GM12878 (cell line): ENCODE results near the gene ACACB. TPM values are rescaled to one million over a fixed set of nuclear protein-coding genes. Genes with fewer than 3 reads are reported as not detected.

ENCODE experiments used
- ATAC-seq: fragments of 200-7000 bp; cut with Tn5 transposase; 3 replicates; pipeline ENCODE4 v1.9.1; 2020; ENCODE audit warnings: mild to moderate bottlenecking, moderate library complexity
- BruUV-seq: library from RNA; stranded (reverse); fragments of 400-500 nt; replicated peaks from 2 replicates; lab custom pipeline; 2021; lab: Mats Ljungman, UMichigan
- CTCF ChIA-PET: fragments of 300-600 bp; sonication (Branson Sonifier 250); formaldehyde crosslinking; extraction: SDS; loops from one replicate; lab custom pipeline; 2021; ENCODE audit warnings: inconsistent platforms; lab: Yijun Ruan, JAX
- POLR2A ChIA-PET: fragments of 350-600 bp; formaldehyde crosslinking; extraction: SDS; loops from one replicate; lab custom pipeline; 2021; ENCODE audit warnings: inconsistent platforms; lab: Charles Lee
- RAD21 ChIA-PET: fragments of 300-600 bp; sonication (Branson Sonifier 250); formaldehyde crosslinking; loops from one replicate; lab custom pipeline; 2023; ENCODE audit warnings: antibody characterized with exemption; ENCODE audit not compliant: unreplicated experiment; lab: Charles Lee
- SMC1A ChIA-PET: fragments of 300-600 bp; sonication (Branson Sonifier 250); formaldehyde crosslinking; loops from one replicate; lab custom pipeline; 2023; ENCODE audit not compliant: unreplicated experiment, uncharacterized antibody; lab: Charles Lee
- DNase-seq: peaks from one replicate; pipeline ENCODE4 v3.0.0-alpha.2; 2011; ENCODE audit warnings: low read depth, low spot score
- FAIRE-seq: peaks from 3 replicates; lab custom pipeline; 2011; peaks lifted over from hg19 to GRCh38; lab: Jason Lieb, UNC
- H2AFZ ChIP-seq: 2 replicates; pipeline ENCODE4 v1.6.0; 2011; ENCODE audit warnings: low read depth, low read length, control low read depth; ENCODE audit not compliant: control insufficient read depth
- H3K27ac ChIP-seq: 2 replicates; pipeline ENCODE4 v1.5.1; 2011; ENCODE audit warnings: control low read depth; ENCODE audit not compliant: control insufficient read depth, insufficient read depth
- H3K27me3 ChIP-seq, 2 experiments: replicated peaks in 1 of 2; 2 replicates each; pipeline versions ENCODE4 v1.6.0 to v1.6.1; 2011; ENCODE audit warnings: low read length in 1 of 2; ENCODE audit not compliant: control insufficient read depth in 2 of 2, insufficient read depth in 2 of 2
- H3K36me3 ChIP-seq, 2 experiments: 2 replicates each; pipeline ENCODE4 v1.5.1; 2011; ENCODE audit warnings: low read length in 1 of 2; ENCODE audit not compliant: control insufficient read depth in 2 of 2, insufficient read depth in 2 of 2
- H3K4me1 ChIP-seq: 2 replicates; pipeline ENCODE4 v1.6.1; 2011; ENCODE audit warnings: mild to moderate bottlenecking, low read length, moderate library complexity, mixed read lengths; ENCODE audit not compliant: control insufficient read depth, insufficient read depth
- H3K4me2 ChIP-seq: 2 replicates; pipeline ENCODE4 v1.6.0; 2011; ENCODE audit warnings: control low read depth; ENCODE audit not compliant: control insufficient read depth, insufficient read depth
- H3K4me3 ChIP-seq: fragments of 200-600 bp; sonication (generic); 2 replicates; pipeline ENCODE4 v1.5.1; 2016
- H3K79me2 ChIP-seq: 2 replicates; pipeline ENCODE4 v1.6.0; 2011; ENCODE audit warnings: low read length; ENCODE audit not compliant: control insufficient read depth, insufficient read depth
- H3K9ac ChIP-seq: 2 replicates; pipeline ENCODE4 v1.8.0; 2011; ENCODE audit warnings: low read length, control low read depth, mixed read lengths; ENCODE audit not compliant: control insufficient read depth, insufficient read depth
- H3K9me3 ChIP-seq: replicated peaks from 3 replicates; pipeline ENCODE4 v1.5.1; 2011; ENCODE audit warnings: mild to moderate bottlenecking, low read length; ENCODE audit not compliant: control insufficient read depth, insufficient read depth
- H4K20me1 ChIP-seq: 2 replicates; pipeline ENCODE4 v1.6.0; 2011; ENCODE audit not compliant: control insufficient read depth, insufficient read depth
- ATF2 ChIP-seq: IDR thresholded peaks from 2 replicates; pipeline ENCODE4 v1.6.1; 2012; ENCODE audit warnings: low read length, inconsistent platforms
- CHD4 ChIP-seq: fragments of 200-600 bp; sonication (generic); IDR thresholded peaks from 2 replicates; pipeline ENCODE4 v1.6.1; 2016; ENCODE audit warnings: mild to moderate bottlenecking
- CREM ChIP-seq: IDR thresholded peaks from 2 replicates; pipeline ENCODE4 v1.6.1; 2014; ENCODE audit warnings: antibody characterized with exemption, low read depth
- ESRRA ChIP-seq: IDR thresholded peaks from 2 replicates; pipeline ENCODE4 v1.6.1; 2012; ENCODE audit warnings: mild to moderate bottlenecking, low read length, improper control_type of control experiment
- NFYA ChIP-seq: IDR thresholded peaks from 2 replicates; pipeline ENCODE4 v1.6.1; 2011; ENCODE audit warnings: low read depth, mild to moderate bottlenecking, low read length, improper control_type of control experiment, borderline replicate concordance
- RB1 ChIP-seq: fragments of 450-650 bp; formaldehyde crosslinking; IDR thresholded peaks from 2 replicates; pipeline ENCODE4 v1.6.1; 2017; ENCODE audit warnings: mild to moderate bottlenecking, borderline replicate concordance
- SIX5 ChIP-seq: IDR thresholded peaks from 2 replicates; pipeline ENCODE4 v1.6.1; 2011; ENCODE audit warnings: mild to moderate bottlenecking, low read depth, low read length, moderate library complexity; ENCODE audit not compliant: severe bottlenecking
- SUPT20H ChIP-seq: IDR thresholded peaks from 2 replicates; pipeline ENCODE4 v1.6.1; 2011; ENCODE audit warnings: low read depth, mild to moderate bottlenecking, low read length, moderate library complexity, borderline replicate concordance; ENCODE audit not compliant: control insufficient read depth
- WRNIP1 ChIP-seq: IDR thresholded peaks from 2 replicates; pipeline ENCODE4 v1.6.1; 2011; ENCODE audit warnings: low read depth, low read length, improper control_type of control experiment, borderline replicate concordance
- ZSCAN29 ChIP-seq: fragments of 450-650 bp; IDR thresholded peaks from 2 replicates; pipeline ENCODE4 v1.6.1; 2017; ENCODE audit warnings: mild to moderate bottlenecking, moderate library complexity
- WGBS: methylation state at CpG from one replicate; pipeline ENCODE4 v1.1.6; 2016; ENCODE audit warnings: low lambda C conversion rate; ENCODE audit not compliant: insufficient replicate concordance, insufficient coverage; ENCODE audit errors: missing lambda C conversion rate; 5-methylcytosine and 5-hydroxymethylcytosine counted together
- in situ Hi-C: fragments of 300-500 bp; cut with MboI; formaldehyde crosslinking; loops from 9 replicates; pipeline ENCODE4 v1.14.3; 2018; ENCODE audit warnings: mixed read lengths
- intact Hi-C: fragments of 100-400 bp; cut with micrococcal nuclease; formaldehyde crosslinking; loops from one replicate; pipeline ENCODE4 v1.14.2; 2022; ENCODE audit not compliant: unreplicated experiment
- polyA plus RNA-seq, 11 experiments: library from polyadenylated mRNA; depleted of rRNA in 4 of 11; unstranded in 6 of 11; stranded (reverse) in 5 of 11; fragments of >200 nt; fragmentation: Nextera tagmentation in 4 of 11; fragmentation: Illumina TruSeq in 1 of 11; extraction: Ambion mirVana in 4 of 11; extraction: Trizol in 1 of 11; gene quantifications; 1 replicate in 1 of 11; 2 replicates in 10 of 11; pipeline versions ENCODE4 v1.2.1 to v1.2.3, GENCODE V29; 2011 to 2016; ENCODE audit warnings: inconsistent platforms in 2 of 11, missing spikeins in 2 of 11, low read depth in 1 of 11
- total RNA-seq, 4 experiments: library from RNA; depleted of rRNA in 3 of 4; stranded (reverse); fragments of >200 nt in 3 of 4; fragmentation: Illumina TruSeq in 1 of 4; extraction: Trizol in 1 of 4; gene quantifications; 2 replicates each; pipeline versions ENCODE4 v1.2.1 to v1.2.3, GENCODE V29; 2013 to 2021
- TF ChIP-seq, protein P1 (sequence below): fragments of 450-650 bp; IDR thresholded peaks from 2 replicates; pipeline ENCODE4 v1.6.1; 2018; ENCODE audit warnings: mild to moderate bottlenecking, low read depth, moderate library complexity; ENCODE audit not compliant: partially characterized antibody
- TF ChIP-seq, protein P2 (sequence below), 3 experiments: IDR thresholded peaks in 2 of 3; conservative IDR thresholded peaks in 1 of 3; 2 replicates each; pipeline ENCODE4 v1.5.1; 2011; ENCODE audit warnings: low read depth in 3 of 3, low read length in 3 of 3, mild to moderate bottlenecking in 3 of 3, control low read depth in 2 of 3, moderate library complexity in 2 of 3, inconsistent platforms in 1 of 3, mixed read lengths in 1 of 3; ENCODE audit not compliant: control insufficient read depth in 2 of 3, insufficient read depth in 1 of 3; ENCODE audit errors: extremely low read depth in 1 of 3
- TF ChIP-seq, protein P3 (sequence below): fragments of 450-650 bp; formaldehyde crosslinking; IDR thresholded peaks from 2 replicates; pipeline ENCODE4 v1.5.0; 2022; ENCODE audit warnings: mild to moderate bottlenecking, missing genetic modification characterization
- TF ChIP-seq, protein P4 (sequence below): IDR thresholded peaks from 2 replicates; pipeline ENCODE4 v1.6.1; 2012; ENCODE audit warnings: low read depth, low read length, improper control_type of control experiment

The ACACB gene
- total and polyA plus RNA-seq, 10 of the 15 experiments (the other 5 are each of a cell fraction or from before 2014, with no cell fraction given): 0.05 to 1.9 (median 0.38) TPM; not detected in 2

DNA sequence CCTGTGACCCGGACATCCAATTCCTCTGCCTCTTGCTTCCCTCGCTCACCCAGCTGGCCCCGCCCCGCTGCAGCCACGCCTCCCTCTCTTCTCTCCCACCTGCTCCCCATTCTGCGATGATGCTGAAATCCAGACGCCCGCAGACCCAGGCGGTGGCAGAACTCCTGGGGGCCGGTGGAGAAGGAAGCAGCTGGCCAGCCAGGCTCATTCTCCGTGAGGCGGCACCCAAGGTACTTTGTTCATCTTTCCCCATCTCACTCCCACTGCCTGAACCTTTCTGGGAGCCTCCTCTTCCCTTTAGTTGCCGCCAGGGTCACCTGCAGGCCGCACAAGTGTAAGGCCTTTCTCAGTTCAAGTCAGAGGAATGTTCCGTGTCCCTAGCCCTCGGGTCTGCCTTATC lies 157.0 kb downstream of the ACACB start:
- Histone ChIP-seq H3K36me3 (no peaks in the 10 kb centered on the region), H3K4me1 (no peaks in the 10 kb centered on the region), H3K27ac (no peak overlapping the region), H3K9ac (no peak overlapping the region), H3K79me2 (no peaks in the 10 kb centered on the region), H3K27me3 (no peaks in the 10 kb centered on the region; a peak in 1 of 4 replicates), H4K20me1 (no peaks in the 10 kb centered on the region), H3K4me3 (no peak overlapping the region), H3K4me2 (no peak overlapping the region), H3K9me3 (no peaks in the 10 kb centered on the region), H2AFZ (no peak overlapping the region)
- intact Hi-C loops (no loop called here), in situ Hi-C loops (no loop called here)
- DNase-seq (no peak), FAIRE-seq (no peak), ATAC-seq (no peak)
- BruUV-seq: no TSS peak
- ChIA-PET RAD21 (no interaction called here), CTCF (no interaction called here), SMC1A (no interaction called here), POLR2A (no interaction called here)
- 50% methylated on average over 16 of the region's 16 CpGs for WGBS
- TF ChIP-seq, protein P1, sequence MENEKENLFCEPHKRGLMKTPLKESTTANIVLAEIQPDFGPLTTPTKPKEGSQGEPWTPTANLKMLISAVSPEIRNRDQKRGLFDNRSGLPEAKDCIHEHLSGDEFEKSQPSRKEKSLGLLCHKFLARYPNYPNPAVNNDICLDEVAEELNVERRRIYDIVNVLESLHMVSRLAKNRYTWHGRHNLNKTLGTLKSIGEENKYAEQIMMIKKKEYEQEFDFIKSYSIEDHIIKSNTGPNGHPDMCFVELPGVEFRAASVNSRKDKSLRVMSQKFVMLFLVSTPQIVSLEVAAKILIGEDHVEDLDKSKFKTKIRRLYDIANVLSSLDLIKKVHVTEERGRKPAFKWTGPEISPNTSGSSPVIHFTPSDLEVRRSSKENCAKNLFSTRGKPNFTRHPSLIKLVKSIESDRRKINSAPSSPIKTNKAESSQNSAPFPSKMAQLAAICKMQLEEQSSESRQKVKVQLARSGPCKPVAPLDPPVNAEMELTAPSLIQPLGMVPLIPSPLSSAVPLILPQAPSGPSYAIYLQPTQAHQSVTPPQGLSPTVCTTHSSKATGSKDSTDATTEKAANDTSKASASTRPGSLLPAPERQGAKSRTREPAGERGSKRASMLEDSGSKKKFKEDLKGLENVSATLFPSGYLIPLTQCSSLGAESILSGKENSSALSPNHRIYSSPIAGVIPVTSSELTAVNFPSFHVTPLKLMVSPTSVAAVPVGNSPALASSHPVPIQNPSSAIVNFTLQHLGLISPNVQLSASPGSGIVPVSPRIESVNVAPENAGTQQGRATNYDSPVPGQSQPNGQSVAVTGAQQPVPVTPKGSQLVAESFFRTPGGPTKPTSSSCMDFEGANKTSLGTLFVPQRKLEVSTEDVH: no peak
- TF ChIP-seq NFYA: no peak
- TF ChIP-seq SIX5: no peak
- no peak for TF ChIP-seq SUPT20H
- TF ChIP-seq, protein P2, sequence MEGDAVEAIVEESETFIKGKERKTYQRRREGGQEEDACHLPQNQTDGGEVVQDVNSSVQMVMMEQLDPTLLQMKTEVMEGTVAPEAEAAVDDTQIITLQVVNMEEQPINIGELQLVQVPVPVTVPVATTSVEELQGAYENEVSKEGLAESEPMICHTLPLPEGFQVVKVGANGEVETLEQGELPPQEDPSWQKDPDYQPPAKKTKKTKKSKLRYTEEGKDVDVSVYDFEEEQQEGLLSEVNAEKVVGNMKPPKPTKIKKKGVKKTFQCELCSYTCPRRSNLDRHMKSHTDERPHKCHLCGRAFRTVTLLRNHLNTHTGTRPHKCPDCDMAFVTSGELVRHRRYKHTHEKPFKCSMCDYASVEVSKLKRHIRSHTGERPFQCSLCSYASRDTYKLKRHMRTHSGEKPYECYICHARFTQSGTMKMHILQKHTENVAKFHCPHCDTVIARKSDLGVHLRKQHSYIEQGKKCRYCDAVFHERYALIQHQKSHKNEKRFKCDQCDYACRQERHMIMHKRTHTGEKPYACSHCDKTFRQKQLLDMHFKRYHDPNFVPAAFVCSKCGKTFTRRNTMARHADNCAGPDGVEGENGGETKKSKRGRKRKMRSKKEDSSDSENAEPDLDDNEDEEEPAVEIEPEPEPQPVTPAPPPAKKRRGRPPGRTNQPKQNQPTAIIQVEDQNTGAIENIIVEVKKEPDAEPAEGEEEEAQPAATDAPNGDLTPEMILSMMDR (IDR thresholded peaks at IDR 0.05 in 2 of 3, conservative IDR thresholded peaks at IDR 0.05 in 1 of 3; ENCODE audit: control insufficient read depth in 2 of 3, extremely low read depth in 1 of 3, insufficient read depth in 1 of 3, low read depth in 3 of 3, low read length in 3 of 3): no peak
- TF ChIP-seq, protein P3, sequence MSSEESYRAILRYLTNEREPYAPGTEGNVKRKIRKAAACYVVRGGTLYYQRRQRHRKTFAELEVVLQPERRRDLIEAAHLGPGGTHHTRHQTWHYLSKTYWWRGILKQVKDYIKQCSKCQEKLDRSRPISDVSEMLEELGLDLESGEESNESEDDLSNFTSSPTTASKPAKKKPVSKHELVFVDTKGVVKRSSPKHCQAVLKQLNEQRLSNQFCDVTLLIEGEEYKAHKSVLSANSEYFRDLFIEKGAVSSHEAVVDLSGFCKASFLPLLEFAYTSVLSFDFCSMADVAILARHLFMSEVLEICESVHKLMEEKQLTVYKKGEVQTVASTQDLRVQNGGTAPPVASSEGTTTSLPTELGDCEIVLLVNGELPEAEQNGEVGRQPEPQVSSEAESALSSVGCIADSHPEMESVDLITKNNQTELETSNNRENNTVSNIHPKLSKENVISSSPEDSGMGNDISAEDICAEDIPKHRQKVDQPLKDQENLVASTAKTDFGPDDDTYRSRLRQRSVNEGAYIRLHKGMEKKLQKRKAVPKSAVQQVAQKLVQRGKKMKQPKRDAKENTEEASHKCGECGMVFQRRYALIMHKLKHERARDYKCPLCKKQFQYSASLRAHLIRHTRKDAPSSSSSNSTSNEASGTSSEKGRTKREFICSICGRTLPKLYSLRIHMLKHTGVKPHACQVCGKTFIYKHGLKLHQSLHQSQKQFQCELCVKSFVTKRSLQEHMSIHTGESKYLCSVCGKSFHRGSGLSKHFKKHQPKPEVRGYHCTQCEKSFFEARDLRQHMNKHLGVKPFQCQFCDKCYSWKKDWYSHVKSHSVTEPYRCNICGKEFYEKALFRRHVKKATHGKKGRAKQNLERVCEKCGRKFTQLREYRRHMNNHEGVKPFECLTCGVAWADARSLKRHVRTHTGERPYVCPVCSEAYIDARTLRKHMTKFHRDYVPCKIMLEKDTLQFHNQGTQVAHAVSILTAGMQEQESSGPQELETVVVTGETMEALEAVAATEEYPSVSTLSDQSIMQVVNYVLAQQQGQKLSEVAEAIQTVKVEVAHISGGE: no peak
- no peak for TF ChIP-seq ESRRA
- TF ChIP-seq ZSCAN29: no peak
- TF ChIP-seq, protein P4, sequence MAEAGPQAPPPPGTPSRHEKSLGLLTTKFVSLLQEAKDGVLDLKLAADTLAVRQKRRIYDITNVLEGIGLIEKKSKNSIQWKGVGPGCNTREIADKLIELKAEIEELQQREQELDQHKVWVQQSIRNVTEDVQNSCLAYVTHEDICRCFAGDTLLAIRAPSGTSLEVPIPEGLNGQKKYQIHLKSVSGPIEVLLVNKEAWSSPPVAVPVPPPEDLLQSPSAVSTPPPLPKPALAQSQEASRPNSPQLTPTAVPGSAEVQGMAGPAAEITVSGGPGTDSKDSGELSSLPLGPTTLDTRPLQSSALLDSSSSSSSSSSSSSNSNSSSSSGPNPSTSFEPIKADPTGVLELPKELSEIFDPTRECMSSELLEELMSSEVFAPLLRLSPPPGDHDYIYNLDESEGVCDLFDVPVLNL: no peak
- no peak for TF ChIP-seq RB1
- no peak for TF ChIP-seq CHD4
- TF ChIP-seq WRNIP1: no peak
- TF ChIP-seq ATF2: no peak
- TF ChIP-seq CREM: no peak
